Omental fat pad (tissue), 4 donors: ENCODE data around the gene SAMD5. TPM values are rescaled to one million over a fixed set of nuclear protein-coding genes. Genes with fewer than 3 reads are reported as not detected.
"Not testable (repeated sequence)": the region's sequence is repeated elsewhere in the genome, so short reads cannot be mapped to it uniquely, and the experiment has no call there.

ENCODE experiments used
- ATAC-seq: fragments of 150-250 bp; one replicate; pipeline ENCODE4 v1.9.1; 2016; ENCODE audit warnings: mild to moderate bottlenecking, moderate library complexity; ENCODE audit not compliant: low FRiP score
- DNase-seq: peaks from one replicate; pipeline ENCODE4 v3.0.0-alpha.2; 2019; ENCODE audit warnings: low spot score
- CTCF ChIP-seq, 3 donors: fragments of 450-650 bp; IDR thresholded peaks; one replicate each; pipeline ENCODE4 v1.5.1; 2016 to 2017; ENCODE audit warnings: antibody characterized with exemption in 3 of 3, mild to moderate bottlenecking in 3 of 3, moderate library complexity in 2 of 3
- total RNA-seq, 4 donors: library from RNA; depleted of rRNA; stranded (reverse); fragments of >200 nt; gene quantifications; one replicate each; pipeline ENCODE4 v1.1.0, GENCODE V29; 2016

SAMD5 gene
- total RNA-seq, 4 donors from 2014 or later = 0.69 to 3.3 (median 1.8) TPM

- ATAC-seq (no peak), DNase-seq (no peak)
- TF ChIP-seq CTCF (IDR thresholded peaks at IDR 0.05) = no peak
Measured at GRCh38 chr6:147538821-147539220, 30.3 kb downstream of the SAMD5 start.

- no peak for DNase-seq
- ATAC-seq = no peak
- TF ChIP-seq CTCF (IDR thresholded peaks at IDR 0.05) = no peak
Measured at GRCh38 chr6:147540075-147540474, 31.6 kb downstream of the SAMD5 start.

GRCh38 chr6:147542436-147542835, 33.9 kb downstream of the SAMD5 start:
- not testable (repeated sequence) for ATAC-seq, DNase-seq

- DNase-seq (no peak), ATAC-seq (no peak)
- no peak for TF ChIP-seq CTCF (IDR thresholded peaks at IDR 0.05)
Measured at GRCh38 chr6:147544420-147544819, 35.9 kb downstream of the SAMD5 start.

- TF ChIP-seq CTCF (IDR thresholded peaks at IDR 0.05) = no peak
- DNase-seq (no peak), ATAC-seq (no peak)
Measured at GRCh38 chr6:147546501-147547368, 38.2 kb downstream of the SAMD5 start.

- ATAC-seq = peak; percentile 37
- TF ChIP-seq CTCF (IDR thresholded peaks at IDR 0.05) = no peak
- DNase-seq = no peak
Measured at GRCh38 chr6:147547369-147547902, 38.9 kb downstream of the SAMD5 start.

- ATAC-seq (no peak), DNase-seq (no peak)
- TF ChIP-seq CTCF (IDR thresholded peaks at IDR 0.05) = no peak
Measured at GRCh38 chr6:147548921-147549475, 40.5 kb downstream of the SAMD5 start.
